ENCODE data around the gene GAL3ST1.

The GAL3ST1 gene

GRCh38 chr22:30513462-30513861 lies 61.0 kb downstream of the GAL3ST1 start:
- no peak for DNase-seq
- intact Hi-C loops (cut with DNase I) = no loop called here

DNA sequence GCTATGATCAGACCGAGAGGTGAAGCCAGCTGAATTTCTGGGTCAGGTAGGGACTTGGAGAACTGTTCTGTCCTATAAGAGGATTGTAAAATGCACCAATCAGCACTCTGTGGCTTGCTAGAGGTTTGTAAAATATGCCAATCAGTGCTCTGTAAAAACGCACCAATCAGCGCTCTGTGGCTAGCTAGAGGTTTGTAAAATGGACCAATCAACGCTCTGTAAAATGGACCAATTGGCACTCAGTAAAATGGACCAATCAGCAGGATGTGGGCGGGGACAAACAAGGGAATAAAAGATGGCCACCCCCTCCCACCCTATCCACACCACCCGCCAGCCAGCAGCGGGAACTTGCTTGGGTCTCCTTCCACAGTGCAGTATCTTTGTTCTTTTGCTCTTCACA lies 62.6 kb downstream of the GAL3ST1 start:
- intact Hi-C loops (cut with DNase I) = no loop called here

GRCh38 chr22:30511109-30511508 lies 63.4 kb downstream of the GAL3ST1 start:
- no peak for DNase-seq
- intact Hi-C loops (cut with DNase I) = no loop called here

More for the DNA sequence above, 62.6 kb downstream of the GAL3ST1 start:
- DNase-seq = no peak

DNA sequence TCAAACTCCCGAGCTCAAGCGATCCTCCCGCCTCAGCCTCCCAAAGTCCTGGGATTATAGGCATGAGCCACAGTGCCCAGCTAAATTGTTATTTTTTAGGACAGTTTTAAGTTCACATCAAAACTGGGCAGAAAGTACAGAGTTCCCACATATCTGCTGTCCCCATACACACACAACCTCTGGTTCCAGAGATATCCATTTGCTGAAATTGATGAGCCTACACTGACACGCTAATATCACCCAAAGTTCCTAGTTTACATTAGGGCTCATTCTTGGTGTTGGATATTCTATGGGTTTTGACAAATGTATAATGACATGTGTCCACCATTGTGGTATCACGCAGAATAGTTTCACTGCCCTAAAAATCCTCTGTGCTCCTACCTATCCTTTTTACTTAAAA lies 66.2 kb downstream of the GAL3ST1 start:
- DNase-seq = no peak
- intact Hi-C loops (cut with DNase I) = no loop called here

- intact Hi-C loops (cut with DNase I) = no loop called here
- no peak for DNase-seq
These were observed 66.8 kb downstream of the GAL3ST1 start for GRCh38 chr22:30507670-30508069.

GRCh38 chr22:30506507-30506968 lies 67.9 kb downstream of the GAL3ST1 start:
- intact Hi-C loops (cut with DNase I) = no loop called here
- DNase-seq = peak in 1 of 42 donors; percentile 39

Data from head of caudate nucleus (tissue), 42 donors.